IPS-NIHi7 (cell line): ENCODE measurements around the gene RADIL.

Experiments used
- DNase-seq: peaks from one replicate; pipeline ENCODE4 v3.0.0; 2012; ENCODE audit warnings: mixed read lengths; ENCODE audit errors: extremely low spot score

The RADIL gene

GRCh38 chr7:4883033-4883371, 514 bp downstream of the RADIL start:
- DNase-seq = no peak

- peak; percentile 47 for DNase-seq
These were observed 1.1 kb downstream of the RADIL start for GRCh38 chr7:4882169-4883032.

GRCh38 chr7:4880218-4880617, 3.3 kb downstream of the RADIL start:
- no peak for DNase-seq

- no peak for DNase-seq
These were observed 4.0 kb downstream of the RADIL start for GRCh38 chr7:4879396-4880081.

- DNase-seq = no peak
These were observed 4.9 kb downstream of the RADIL start for GRCh38 chr7:4878336-4879335.

GRCh38 chr7:4876586-4876985, 6.9 kb downstream of the RADIL start:
- no peak for DNase-seq

GRCh38 chr7:4875391-4875790, 8.1 kb downstream of the RADIL start:
- no peak for DNase-seq

GRCh38 chr7:4873071-4873944, 10.2 kb downstream of the RADIL start:
- DNase-seq = no peak

GRCh38 chr7:4871930-4872675, 11.4 kb downstream of the RADIL start:
- peak; percentile 39 for DNase-seq

GRCh38 chr7:4871056-4871680, 12.3 kb downstream of the RADIL start:
- DNase-seq = no peak

- DNase-seq = no peak
These were observed 15.0 kb downstream of the RADIL start for GRCh38 chr7:4868493-4868892.

GRCh38 chr7:4866528-4867496, 16.7 kb downstream of the RADIL start:
- no peak for DNase-seq

GRCh38 chr7:4862156-4862555, 21.4 kb downstream of the RADIL start:
- no peak for DNase-seq

- DNase-seq = no peak
These were observed 21.8 kb downstream of the RADIL start, which contains the start of gene PAPOLB for GRCh38 chr7:4861673-4862072. TSS of gene PAPOLB (minus strand) at chr7:4862030. CDS start at chr7:4861810, 220 bp downstream.

GRCh38 chr7:4861227-4861626, 22.3 kb downstream of the RADIL start:
- DNase-seq = no peak

GRCh38 chr7:4857189-4857588, 26.3 kb downstream of the RADIL start:
- DNase-seq = no peak

- no peak for DNase-seq
These were observed 27.0 kb downstream of the RADIL start for GRCh38 chr7:4856336-4857057.

- DNase-seq = no peak
These were observed 28.6 kb downstream of the RADIL start for GRCh38 chr7:4854916-4855315.
